IMR-90 (cell line): ENCODE data around the gene INPP5F. TPM values are rescaled to one million over a fixed set of nuclear protein-coding genes. Genes with fewer than 3 reads are reported as not detected.

Experiments used
- ATAC-seq: fragments of 200-7000 bp; cut with Tn5 transposase; 2 replicates; pipeline ENCODE4 v1.9.1; 2020; ENCODE audit warnings: low read depth, mild to moderate bottlenecking, moderate library complexity
- BruUV-seq: library from RNA; stranded (reverse); fragments of 400-500 nt; replicated peaks from 2 replicates; lab custom pipeline; 2021; lab: Mats Ljungman, UMichigan
- CTCF ChIA-PET: fragments of 300-600 bp; formaldehyde crosslinking; extraction: SDS; loops from one replicate; lab custom pipeline; 2021; ENCODE audit warnings: antibody characterized with exemption; lab: Yijun Ruan, JAX
- POLR2A ChIA-PET: fragments of 300-600 bp; sonication (Branson Sonifier 250); formaldehyde crosslinking; loops from one replicate; lab custom pipeline; 2022; ENCODE audit warnings: antibody characterized with exemption; ENCODE audit not compliant: unreplicated experiment; lab: Charles Lee
- DNase-seq: peaks from one replicate; pipeline ENCODE4 v3.0.0; 2013
- H2AFZ ChIP-seq: replicated peaks from 2 replicates; pipeline ENCODE3; 2013; ENCODE audit warnings: low read length, mild to moderate bottlenecking; ENCODE audit not compliant: poor library complexity
- H2AK5ac ChIP-seq: 2 replicates; pipeline ENCODE4 v1.6.1; 2013; ENCODE audit warnings: low read depth, low read length, inconsistent platforms
- H2AK9ac ChIP-seq: replicated peaks from 2 replicates; pipeline ENCODE3; 2013; ENCODE audit warnings: mild to moderate bottlenecking, low read depth, low read length, moderate library complexity; ENCODE audit not compliant: poor library complexity
- H2BK120ac ChIP-seq: 2 replicates; pipeline ENCODE4 v1.6.1; 2013; ENCODE audit warnings: low read depth, low read length, inconsistent platforms
- H2BK15ac ChIP-seq: 3 replicates; pipeline ENCODE4 v1.6.1; 2013; ENCODE audit warnings: low read depth, low read length, inconsistent platforms
- H2BK20ac ChIP-seq: 2 replicates; pipeline ENCODE4 v1.6.1; 2013; ENCODE audit warnings: low read depth, mild to moderate bottlenecking, inconsistent platforms, low read length, moderate library complexity
- H2BK5ac ChIP-seq: 2 replicates; pipeline ENCODE4 v1.6.1; 2013; ENCODE audit warnings: mild to moderate bottlenecking, low read depth, low read length, inconsistent platforms; ENCODE audit not compliant: poor library complexity, severe bottlenecking
- H3K14ac ChIP-seq: replicated peaks from 2 replicates; pipeline ENCODE4 v1.6.1; 2013; ENCODE audit warnings: low read depth, low read length, inconsistent platforms
- H3K18ac ChIP-seq: 2 replicates; pipeline ENCODE4 v1.6.1; 2013; ENCODE audit warnings: low read depth, low read length, control low read depth
- H3K23ac ChIP-seq: 2 replicates; pipeline ENCODE4 v1.6.1; 2013; ENCODE audit warnings: low read depth, low read length, inconsistent platforms
- H3K27ac ChIP-seq: 2 replicates; pipeline ENCODE4 v1.5.1; 2013; ENCODE audit warnings: mild to moderate bottlenecking, control low read depth, low read length; ENCODE audit not compliant: insufficient read depth
- H3K27me3 ChIP-seq: 2 replicates; pipeline ENCODE4 v1.6.1; 2013; ENCODE audit warnings: low read length; ENCODE audit not compliant: control insufficient read depth, insufficient read depth
- H3K36me3 ChIP-seq: 2 replicates; pipeline ENCODE4 v1.6.1; 2013; ENCODE audit warnings: low read length, mixed read lengths; ENCODE audit not compliant: control insufficient read depth, insufficient read depth
- H3K4ac ChIP-seq: 2 replicates; pipeline ENCODE4 v1.6.1; 2013; ENCODE audit warnings: low read depth, low read length, inconsistent platforms
- H3K4me1 ChIP-seq: 2 replicates; pipeline ENCODE4 v1.6.1; 2013; ENCODE audit warnings: low read length, mixed read lengths; ENCODE audit not compliant: control insufficient read depth, insufficient read depth
- H3K4me2 ChIP-seq: 2 replicates; pipeline ENCODE4 v1.6.1; 2013; ENCODE audit warnings: low read depth, mild to moderate bottlenecking, control low read depth, low read length, moderate library complexity
- H3K4me3 ChIP-seq: 2 replicates; pipeline ENCODE4 v1.5.1; 2013; ENCODE audit warnings: low read depth, mild to moderate bottlenecking, control low read depth, low read length, moderate library complexity; ENCODE audit not compliant: insufficient read depth
- H3K56ac ChIP-seq: 2 replicates; pipeline ENCODE4 v1.6.1; 2013; ENCODE audit warnings: low read length, inconsistent platforms; ENCODE audit not compliant: insufficient read depth; ENCODE audit errors: extremely low read depth
- H3K79me1 ChIP-seq, 2 experiments: 2 replicates each; pipeline ENCODE4 v1.6.1; 2013; ENCODE audit warnings: low read length in 2 of 2, inconsistent platforms in 1 of 2, low read depth in 1 of 2
- H3K9ac ChIP-seq: 2 replicates; pipeline ENCODE4 v1.6.1; 2013; ENCODE audit warnings: low read depth, low read length, control low read depth
- H3K9me1 ChIP-seq: 2 replicates; pipeline ENCODE4 v1.6.1; 2013; ENCODE audit warnings: low read length, inconsistent platforms; ENCODE audit not compliant: insufficient read depth
- H3K9me3 ChIP-seq: 2 replicates; pipeline ENCODE4 v1.6.1; 2013; ENCODE audit warnings: low read length; ENCODE audit not compliant: control insufficient read depth, insufficient read depth
- H4K20me1 ChIP-seq: 2 replicates; pipeline ENCODE4 v1.6.1; 2013; ENCODE audit warnings: low read length, inconsistent platforms; ENCODE audit not compliant: insufficient read depth
- H4K5ac ChIP-seq: 2 replicates; pipeline ENCODE4 v1.6.1; 2013; ENCODE audit warnings: mild to moderate bottlenecking, low read depth, low read length, control low read depth
- H4K8ac ChIP-seq, 2 experiments: 2 replicates each; pipeline ENCODE4 v1.6.1; 2013; ENCODE audit warnings: low read depth in 2 of 2, low read length in 2 of 2, control low read depth in 1 of 2, inconsistent platforms in 1 of 2
- H4K91ac ChIP-seq: 2 replicates; pipeline ENCODE4 v1.6.1; 2013; ENCODE audit warnings: low read depth, low read length, inconsistent platforms; ENCODE audit not compliant: insufficient read depth
- BHLHE40 ChIP-seq: fragments of 150-350 bp; IDR thresholded peaks from 2 replicates; pipeline ENCODE4 v1.6.1; 2016; ENCODE audit warnings: mild to moderate bottlenecking, low read depth, low read length
- CEBPB ChIP-seq: IDR thresholded peaks from 2 replicates; pipeline ENCODE4 v1.6.1; 2012; ENCODE audit warnings: low read depth, low read length, improper control_type of control experiment
- CHD1 ChIP-seq: IDR thresholded peaks from 2 replicates; pipeline ENCODE4 v1.6.1; 2012; ENCODE audit warnings: low read depth, low read length, improper control_type of control experiment
- CTCF ChIP-seq: conservative IDR thresholded peaks from 2 replicates; pipeline ENCODE4 v1.5.1; 2012; ENCODE audit warnings: mild to moderate bottlenecking, low read depth, low read length, improper control_type of control experiment
- ELK1 ChIP-seq: fragments of 150-350 bp; IDR thresholded peaks from 2 replicates; pipeline ENCODE4 v1.6.1; 2016; ENCODE audit warnings: low read depth, mild to moderate bottlenecking, low read length, moderate library complexity, borderline replicate concordance
- FOS ChIP-seq: fragments of 150-350 bp; IDR thresholded peaks from 2 replicates; pipeline ENCODE4 v1.6.1; 2016; ENCODE audit warnings: low read depth, low read length
- MAFK ChIP-seq: IDR thresholded peaks from 2 replicates; pipeline ENCODE4 v1.6.1; 2012; ENCODE audit warnings: low read depth, low read length, improper control_type of control experiment
- MAZ ChIP-seq: IDR thresholded peaks from 2 replicates; pipeline ENCODE4 v1.6.1; 2012; ENCODE audit warnings: low read depth, mild to moderate bottlenecking, low read length, improper control_type of control experiment, moderate library complexity, borderline replicate concordance
- MXI1 ChIP-seq: IDR thresholded peaks from 2 replicates; pipeline ENCODE4 v1.6.1; 2012; ENCODE audit warnings: low read depth, mild to moderate bottlenecking, low read length, moderate library complexity, borderline replicate concordance
- NFE2L2 ChIP-seq: fragments of 150-350 bp; IDR thresholded peaks from 2 replicates; pipeline ENCODE4 v1.6.1; 2016; ENCODE audit warnings: low read depth, mild to moderate bottlenecking, low read length
- POLR2A ChIP-seq: IDR thresholded peaks from 2 replicates; pipeline ENCODE4 v1.6.1; 2012; ENCODE audit warnings: mild to moderate bottlenecking, low read depth, low read length
- RAD21 ChIP-seq: IDR thresholded peaks from 2 replicates; pipeline ENCODE4 v1.6.1; 2012; ENCODE audit warnings: low read length, improper control_type of control experiment
- RCOR1 ChIP-seq: IDR thresholded peaks from 2 replicates; pipeline ENCODE4 v1.6.1; 2012; ENCODE audit warnings: mild to moderate bottlenecking, low read length, improper control_type of control experiment; ENCODE audit not compliant: insufficient replicate concordance
- RFX5 ChIP-seq: IDR thresholded peaks from 2 replicates; pipeline ENCODE4 v1.8.0; 2012; ENCODE audit warnings: low read depth, mild to moderate bottlenecking, low read length, moderate library complexity
- SMC3 ChIP-seq: fragments of 150-350 bp; IDR thresholded peaks from 2 replicates; pipeline ENCODE4 v1.6.1; 2016; ENCODE audit warnings: low read depth, mild to moderate bottlenecking, antibody characterized with exemption, low read length, moderate library complexity
- USF2 ChIP-seq: fragments of 150-350 bp; IDR thresholded peaks from 2 replicates; pipeline ENCODE4 v1.6.1; 2017; ENCODE audit warnings: mild to moderate bottlenecking, antibody characterized with exemption, low read length, low read depth
- WGBS, 2 experiments: methylation state at CpG; one replicate each; pipeline versions ENCODE4 v1.1.5 to v1.1.7; 2013; ENCODE audit warnings: missing lambda C conversion rate in 2 of 2; ENCODE audit not compliant: insufficient read length in 1 of 2; ENCODE audit errors: extremely low coverage in 2 of 2; 5-methylcytosine and 5-hydroxymethylcytosine counted together
- dilution Hi-C: fragments of 300-500 bp; cut with HindIII; formaldehyde crosslinking; loops from one replicate; pipeline ENCODE4 v1.14.3; 2018; ENCODE audit warnings: low sequenced_read_pairs; ENCODE audit not compliant: unreplicated experiment
- in situ Hi-C: fragments of 300-500 bp; cut with MboI; formaldehyde crosslinking; loops from 3 replicates; pipeline ENCODE4 v1.14.3; 2019; ENCODE audit warnings: low sequenced_read_pairs, inconsistent platforms, mixed read lengths
- intact Hi-C: fragments of 100-400 bp; cut with micrococcal nuclease; formaldehyde crosslinking; loops from 2 replicates; pipeline ENCODE4 v1.10.0; 2022
- polyA plus RNA-seq, 3 experiments: library from polyadenylated mRNA; depleted of rRNA; stranded (reverse); fragments of >200 nt; gene quantifications; 2 replicates each; pipeline ENCODE4 v1.2.3, GENCODE V29; 2012; ENCODE audit warnings: low replicate concordance in 1 of 3
- total RNA-seq: library from RNA; depleted of rRNA; stranded (reverse); fragments of >200 nt; gene quantifications from 2 replicates; pipeline ENCODE4 v1.2.3, GENCODE V29; 2012

Gene INPP5F
- total and polyA plus RNA-seq, 2 of the 4 experiments (the other 2 are of a cell fraction), result 19.0 to 29.6 TPM

- 0 out of 2 replicates have a peak overlapping the region, but pooled peaks have one; percentile 66 for H2AK5ac ChIP-seq
- in situ Hi-C loops (no loop called here), dilution Hi-C loops (no loop called here), intact Hi-C loops (loop anchor here (5.0 kb wide), 1 partner anchor 50 kb away; no protein-coding TSS in a partner anchor)
- H3K14ac ChIP-seq, result peak overlapping the region; percentile 85
- H3K27me3 ChIP-seq, result no peaks in the 10 kb centered on the region
- H3K4me3 ChIP-seq, result no peak overlapping the region
- peaks cover 8% of the 10 kb centered on the region for H3K9me1 ChIP-seq
- peak overlapping the region; percentile 47; the same call in 1 of the 2 replicates for H3K27ac ChIP-seq
- H2BK15ac ChIP-seq, result peak overlapping the region; percentile 60; the same call in 1 of the 3 replicates
- no peak for ATAC-seq
- H3K79me1 ChIP-seq, result peaks cover 7 to 23% of the 10 kb centered on the region in 2 experiments; a peak in 3 of 4 replicates
- H3K9ac ChIP-seq, result no peak overlapping the region
- CTCF ChIA-PET, result interaction anchor here (0.7 to 1.2 kb wide), 2 partner anchors 12 to 76 kb away, joined by 3 to 4 read pairs; no protein-coding TSS in a partner anchor
- 100% methylated on average over 2 of the region's 3 CpGs; no CpG with 5 or more reads in 1 of the 2 experiments for WGBS, 2 experiments
- peak overlapping the region; percentile 58; the same call in 1 of the 2 replicates for H4K91ac ChIP-seq
- H3K4me2 ChIP-seq, result no peak overlapping the region
- no peak for TF ChIP-seq USF2
- TF ChIP-seq POLR2A, result no peak
- no peak for TF ChIP-seq CHD1
- TF ChIP-seq ELK1, result no peak
- no peak for TF ChIP-seq RAD21
- TF ChIP-seq CTCF, result no peak
- TF ChIP-seq RCOR1, result no peak
- no peak for TF ChIP-seq CEBPB
- TF ChIP-seq MXI1, result no peak
- TF ChIP-seq RFX5, result no peak
- TF ChIP-seq MAFK, result no peak
- TF ChIP-seq SMC3, result no peak
- no peak for TF ChIP-seq NFE2L2
- no peak for TF ChIP-seq BHLHE40
- no peak for TF ChIP-seq FOS
- no peak for TF ChIP-seq MAZ
- no peak overlapping the region for H2AFZ ChIP-seq
- peak overlapping the region; percentile 90 for H2BK5ac ChIP-seq
- peak overlapping the region; percentile 47; the same call in 1 of the 2 replicates for H4K5ac ChIP-seq
- no peak overlapping the region for H2AK9ac ChIP-seq
- peak overlapping the region; percentile 84 for H3K4ac ChIP-seq
- BruUV-seq, result no TSS peak
- no peaks in the 10 kb centered on the region for H4K20me1 ChIP-seq
- H3K4me1 ChIP-seq, result peaks cover 10% of the 10 kb centered on the region
- no peak for DNase-seq
- no peaks in the 10 kb centered on the region for H3K36me3 ChIP-seq
- peak overlapping the region in 1 of 2 experiments; percentile 24; a peak in 1 of 4 replicates for H4K8ac ChIP-seq
- no peak overlapping the region for H3K56ac ChIP-seq
- peak overlapping the region; percentile 80 for H2BK20ac ChIP-seq
- POLR2A ChIA-PET, result no interaction called here
- no peaks in the 10 kb centered on the region for H3K9me3 ChIP-seq
- peak overlapping the region; percentile 84 for H2BK120ac ChIP-seq
- H3K23ac ChIP-seq, result peak overlapping the region; percentile 68; the same call in 1 of the 2 replicates
- H3K18ac ChIP-seq, result peak overlapping the region; percentile 83; the same call in 1 of the 2 replicates
Observed at GRCh38 chr10:119762035-119762434, 36.2 kb downstream of the INPP5F start.
